Stomach smooth muscle (tissue), 2 donors: ENCODE results near the gene PPP3CA.

Source experiments
- H3K27ac ChIP-seq: one replicate; pipeline ENCODE4 v1.7.0; 2013; ENCODE audit warnings: mild to moderate bottlenecking, low read length, inconsistent platforms
- H3K27me3 ChIP-seq, 2 donors: one replicate each; pipeline ENCODE4 v1.7.0; 2013; ENCODE audit warnings: low read length in 2 of 2; ENCODE audit not compliant: insufficient read depth in 2 of 2, control insufficient read depth in 1 of 2
- H3K36me3 ChIP-seq, 2 donors: one replicate each; pipeline ENCODE4 v1.7.0; 2013; ENCODE audit warnings: low read length in 2 of 2; ENCODE audit not compliant: control insufficient read depth in 2 of 2, insufficient read depth in 2 of 2
- H3K4me1 ChIP-seq: one replicate; pipeline ENCODE4 v1.7.0; 2013; ENCODE audit warnings: low read length; ENCODE audit not compliant: control insufficient read depth, insufficient read depth
- H3K4me3 ChIP-seq, 2 donors: one replicate each; pipeline ENCODE4 v1.7.0; 2013; ENCODE audit warnings: low read length in 2 of 2
- H3K9ac ChIP-seq, 2 donors: one replicate each; pipeline ENCODE4 v1.7.0; 2013; ENCODE audit warnings: low read length in 2 of 2, mild to moderate bottlenecking in 1 of 2
- H3K9me3 ChIP-seq, 2 donors: one replicate each; pipeline ENCODE4 v1.7.0; 2013; ENCODE audit warnings: low read length in 2 of 2; ENCODE audit not compliant: control insufficient read depth in 2 of 2
- donor health status: healthy.
- donor health status: Pancreatic carcinoma.

The PPP3CA gene

DNA sequence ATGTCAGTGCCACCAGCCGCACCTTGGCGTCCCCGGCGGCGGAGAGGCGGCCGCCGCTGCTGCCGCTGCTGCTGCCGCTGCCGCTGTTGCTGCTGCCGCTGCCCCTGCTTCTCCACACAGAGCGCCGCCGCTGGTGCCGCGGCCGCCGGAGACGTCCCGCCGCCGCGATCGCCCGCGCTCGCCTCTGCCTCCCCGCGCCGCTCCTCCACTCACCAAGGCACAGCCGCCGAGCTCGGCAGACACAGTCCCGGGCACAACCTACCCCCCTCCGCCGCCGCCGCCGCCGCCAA lies at the start of gene PPP3CA:
Gene PPP3CA, minus strand, starts transcription at position 260 of the 290 bp plus-strand sequence.
- Histone ChIP-seq H3K27me3 (no peaks in the 10 kb centered on the region), H3K9me3 (no peaks in the 10 kb centered on the region), H3K4me3 (peak within 1 kb of the TSS; percentile 85 to 97), H3K27ac (peak within 1 kb of the TSS; percentile 92), H3K4me1 (peaks cover 20% of the 10 kb centered on the region), H3K36me3 (no peaks in the 10 kb centered on the region), H3K9ac (peak within 1 kb of the TSS; percentile 78 to 84)

DNA sequence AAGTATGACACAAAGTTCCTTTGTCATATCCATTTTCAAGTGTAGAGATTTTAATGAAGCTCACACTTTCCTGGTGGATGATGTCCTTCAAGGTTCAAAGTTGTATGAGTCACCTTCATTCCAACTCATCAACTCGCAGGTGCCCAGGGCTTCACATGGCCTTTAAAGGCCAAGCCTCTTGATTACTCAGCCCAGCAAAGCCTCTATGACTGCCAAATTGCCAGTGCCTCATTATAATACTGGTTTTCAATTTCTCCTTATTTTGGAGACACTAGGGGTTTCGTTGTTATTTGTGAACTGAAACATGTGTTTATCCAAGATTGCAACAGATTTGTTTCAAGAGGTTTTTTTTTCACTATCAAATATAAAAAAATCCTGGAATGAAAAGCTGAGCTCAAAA lies 45.9 kb upstream of the PPP3CA start:
- Histone ChIP-seq H3K4me3 (no peak overlapping the region), H3K4me1 (no peaks in the 10 kb centered on the region), H3K27ac (no peak overlapping the region), H3K36me3 (no peaks in the 10 kb centered on the region), H3K27me3 (no peaks in the 10 kb centered on the region), H3K9me3 (no peaks in the 10 kb centered on the region), H3K9ac (no peak overlapping the region)

DNA sequence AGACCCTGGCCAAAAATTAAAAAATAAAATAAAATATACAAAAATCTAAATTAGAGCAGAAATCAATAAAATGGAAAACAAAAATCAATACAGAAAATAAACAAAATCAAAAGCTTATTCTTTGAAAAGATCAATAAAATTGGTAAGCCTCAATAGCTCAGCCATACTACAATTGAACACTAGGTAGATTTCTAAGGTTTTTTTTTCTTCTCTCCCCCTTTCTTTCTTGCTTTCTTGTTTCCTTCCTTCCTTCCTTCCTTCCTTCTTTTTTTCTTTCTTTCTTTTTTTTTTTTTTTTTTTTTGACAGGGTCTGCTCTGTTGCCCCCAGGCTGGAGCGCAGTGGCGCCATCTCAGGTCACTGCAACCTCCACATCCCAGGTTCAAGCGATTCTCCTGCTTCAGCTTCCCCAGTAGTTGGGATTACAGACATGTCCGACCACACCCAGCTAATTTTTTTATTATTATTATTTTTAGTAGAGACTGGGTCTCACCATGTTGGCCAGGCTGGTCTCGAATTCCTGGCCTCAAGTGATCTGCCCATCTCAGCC lies 23.4 kb upstream of the PPP3CA start:
- H3K9me3 ChIP-seq = peaks cover 0 to 4% of the 10 kb centered on the region in 2 donors
- no peaks in the 10 kb centered on the region for H3K27me3 ChIP-seq
- H3K27ac ChIP-seq = no peak overlapping the region
- no peaks in the 10 kb centered on the region for H3K4me1 ChIP-seq
- no peaks in the 10 kb centered on the region for H3K36me3 ChIP-seq
- H3K4me3 ChIP-seq = no peak overlapping the region
- H3K9ac ChIP-seq = no peak overlapping the region

DNA sequence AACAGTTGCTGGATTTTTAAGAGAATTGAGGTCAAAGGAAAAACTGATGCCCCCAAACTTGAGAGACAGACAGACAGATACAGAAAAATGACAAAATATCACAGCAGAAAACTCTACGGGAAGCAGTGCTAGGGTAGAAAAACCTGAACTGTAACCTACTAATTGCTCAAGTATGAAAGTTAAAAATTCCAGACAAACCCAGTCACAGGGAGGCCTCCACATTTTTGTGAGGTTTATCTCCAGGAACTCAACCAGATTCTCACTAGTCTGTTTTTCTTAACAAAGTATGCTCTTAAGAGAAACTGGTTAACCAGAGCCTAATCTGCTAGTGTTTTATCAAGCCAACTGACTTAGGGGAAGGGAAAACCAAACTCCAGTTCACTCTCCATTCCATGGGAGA lies 19.9 kb upstream of the PPP3CA start:
- no peaks in the 10 kb centered on the region for H3K9me3 ChIP-seq
- H3K27me3 ChIP-seq = no peaks in the 10 kb centered on the region

DNA sequence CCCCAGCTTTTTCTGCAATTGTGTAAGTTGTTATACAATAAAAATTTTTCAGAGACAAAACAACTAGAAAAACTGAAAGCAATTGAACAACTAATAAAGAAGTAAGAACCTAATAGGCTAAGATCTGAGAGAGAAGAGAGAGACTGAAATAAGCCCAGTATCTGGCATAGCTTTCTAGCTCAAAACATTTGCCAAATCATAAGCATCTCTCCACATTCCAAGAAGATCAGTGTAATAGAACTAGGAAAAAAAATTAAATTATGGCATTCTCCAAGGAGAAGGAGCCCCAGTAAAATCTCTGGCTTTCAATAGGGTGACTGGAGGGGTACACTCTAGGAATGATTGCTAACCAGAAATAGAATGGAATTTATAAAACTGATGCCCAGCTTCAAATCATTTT lies 19.0 kb upstream of the PPP3CA start:
- Histone ChIP-seq H3K4me3 (no peak overlapping the region), H3K4me1 (no peaks in the 10 kb centered on the region), H3K27me3 (no peaks in the 10 kb centered on the region), H3K36me3 (no peaks in the 10 kb centered on the region), H3K9me3 (no peaks in the 10 kb centered on the region), H3K27ac (no peak overlapping the region), H3K9ac (no peak overlapping the region)

More for the DNA sequence above, 19.9 kb upstream of the PPP3CA start:
- H3K36me3 ChIP-seq = no peaks in the 10 kb centered on the region
- no peak overlapping the region for H3K27ac ChIP-seq
- H3K4me3 ChIP-seq = no peak overlapping the region
- H3K9ac ChIP-seq = no peak overlapping the region
- no peaks in the 10 kb centered on the region for H3K4me1 ChIP-seq

DNA sequence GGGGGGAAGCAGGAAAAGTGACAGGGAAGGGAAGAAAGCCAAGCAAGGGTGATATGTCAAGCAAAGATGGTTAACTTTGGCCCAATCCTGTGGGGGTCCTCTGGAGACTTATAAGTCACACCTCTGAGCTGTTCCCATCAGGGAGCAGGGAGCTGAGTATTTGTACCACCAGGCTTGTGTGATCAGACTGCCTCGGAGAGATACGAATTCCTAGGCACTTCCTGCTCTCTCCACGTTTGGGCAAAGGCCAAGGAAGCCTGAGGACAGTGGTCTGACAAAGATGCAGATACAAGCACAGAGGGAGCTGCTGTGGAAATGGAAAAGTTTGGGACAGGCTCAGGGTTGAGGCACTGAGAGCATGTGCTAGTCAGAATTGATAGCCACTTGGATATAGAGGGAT lies 10.4 kb upstream of the PPP3CA start:
- Histone ChIP-seq H3K4me3 (no peak overlapping the region), H3K36me3 (no peaks in the 10 kb centered on the region), H3K9ac (no peak overlapping the region), H3K27ac (no peak overlapping the region), H3K27me3 (no peaks in the 10 kb centered on the region), H3K9me3 (no peaks in the 10 kb centered on the region), H3K4me1 (peaks cover 8% of the 10 kb centered on the region)

DNA sequence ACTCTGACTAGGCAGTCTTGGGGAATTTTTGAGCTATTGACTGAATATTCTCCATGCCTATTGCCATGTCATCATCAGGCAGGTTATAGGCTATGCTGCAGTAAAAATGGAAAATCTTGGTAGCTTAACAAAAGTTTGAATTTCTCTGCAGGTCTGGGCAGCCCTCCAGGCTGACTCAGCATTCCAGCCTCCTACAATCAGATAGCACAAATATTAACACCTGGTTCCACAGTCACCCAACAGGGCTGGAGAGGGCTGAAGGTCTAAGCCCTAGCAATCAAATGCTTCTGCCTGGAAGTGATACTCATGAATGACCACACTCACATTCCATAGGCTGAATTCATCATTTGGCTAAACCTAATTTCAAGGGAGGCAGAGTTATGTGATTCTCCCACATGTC lies 9.6 kb upstream of the PPP3CA start:
- no peak overlapping the region for H3K4me3 ChIP-seq
- no peaks in the 10 kb centered on the region for H3K9me3 ChIP-seq
- H3K36me3 ChIP-seq = no peaks in the 10 kb centered on the region
- H3K4me1 ChIP-seq = peaks cover 8% of the 10 kb centered on the region
- H3K27me3 ChIP-seq = no peaks in the 10 kb centered on the region
- H3K9ac ChIP-seq = no peak overlapping the region
- H3K27ac ChIP-seq = no peak overlapping the region

DNA sequence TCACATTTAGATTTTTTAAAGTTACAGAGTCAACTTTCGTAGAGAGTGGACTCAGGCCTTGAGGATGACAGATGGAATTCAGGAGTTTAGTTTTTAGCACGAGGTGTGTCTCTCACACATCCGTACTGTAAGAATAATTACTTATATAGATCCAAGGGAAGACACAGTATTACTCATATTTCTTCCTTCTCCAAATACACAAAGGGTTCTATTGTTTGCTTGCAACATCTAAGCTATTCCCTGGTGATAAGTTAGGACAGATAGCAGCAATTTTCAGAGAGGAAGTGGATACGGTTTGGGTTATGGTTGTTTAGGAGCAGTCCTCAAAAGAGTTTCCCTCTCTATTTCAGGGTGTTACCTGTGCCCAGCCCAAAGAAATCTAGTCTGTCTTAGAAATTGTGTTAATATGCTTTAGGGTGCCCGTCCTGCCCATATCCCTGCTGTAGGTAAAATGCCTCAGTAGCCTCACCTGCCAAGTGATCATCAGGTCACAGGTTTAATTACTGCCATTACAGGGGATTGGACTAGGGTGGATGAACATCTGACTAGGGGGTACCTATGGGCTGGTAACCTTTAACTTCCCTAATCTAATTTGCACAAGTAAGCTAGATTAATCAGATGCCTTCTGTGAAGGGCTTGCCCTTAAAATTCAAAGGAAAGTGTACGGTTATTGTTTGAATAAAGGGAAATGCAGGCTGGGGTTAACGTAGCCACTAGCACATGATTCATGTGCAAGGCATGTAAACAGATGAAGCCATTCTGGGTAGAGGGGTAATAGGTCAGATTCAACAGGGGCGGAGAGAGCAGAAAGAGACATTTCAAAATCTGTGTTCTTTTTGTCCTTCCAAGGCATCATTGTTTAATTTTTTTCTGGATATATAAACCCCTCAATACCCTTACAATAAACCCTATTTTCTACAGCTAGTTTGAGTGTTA lies 8.7 kb upstream of the PPP3CA start:
- Histone ChIP-seq H3K4me3 (no peak overlapping the region), H3K27me3 (no peaks in the 10 kb centered on the region), H3K36me3 (no peaks in the 10 kb centered on the region), H3K4me1 (peaks cover 8% of the 10 kb centered on the region), H3K9me3 (no peaks in the 10 kb centered on the region), H3K27ac (no peak overlapping the region), H3K9ac (no peak overlapping the region)

DNA sequence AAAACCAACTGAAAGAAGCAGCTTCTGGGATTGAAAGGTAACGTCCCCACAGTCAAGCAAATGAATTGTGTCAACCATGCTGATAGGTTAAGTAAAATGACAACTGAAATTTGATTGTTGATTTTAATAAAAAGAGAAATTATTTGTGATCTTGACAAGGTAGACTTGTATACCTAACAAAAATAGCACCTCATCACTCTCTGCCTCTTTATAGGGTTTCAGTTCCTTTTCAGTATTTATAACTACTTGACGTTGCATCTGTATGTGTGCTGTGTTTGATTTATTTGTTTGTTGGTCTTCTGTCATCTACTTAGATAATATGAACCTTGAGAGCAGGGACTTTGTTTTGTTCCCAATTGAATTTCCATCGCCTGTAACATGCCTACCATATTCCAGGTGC lies 7.9 kb upstream of the PPP3CA start:
- H3K27me3 ChIP-seq = no peaks in the 10 kb centered on the region
- peaks cover 8% of the 10 kb centered on the region for H3K4me1 ChIP-seq
- H3K27ac ChIP-seq = no peak overlapping the region
- H3K4me3 ChIP-seq = no peak overlapping the region
- no peaks in the 10 kb centered on the region for H3K36me3 ChIP-seq
- no peak overlapping the region for H3K9ac ChIP-seq
- no peaks in the 10 kb centered on the region for H3K9me3 ChIP-seq

DNA sequence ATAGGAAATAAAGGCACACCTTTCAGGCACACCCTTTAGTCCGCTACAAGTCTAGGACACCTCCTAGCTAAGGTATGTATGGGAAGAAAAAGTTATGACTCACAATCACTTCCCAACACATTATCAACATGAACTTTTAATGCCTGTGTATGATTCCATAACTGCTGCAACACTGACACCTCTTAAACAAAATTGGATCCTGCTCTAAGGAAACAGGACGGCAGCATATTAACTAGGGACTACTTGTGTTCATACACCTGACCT lies 2.4 kb upstream of the PPP3CA start:
- H3K4me3 ChIP-seq = no peak overlapping the region
- H3K27me3 ChIP-seq = no peaks in the 10 kb centered on the region
- no peaks in the 10 kb centered on the region for H3K36me3 ChIP-seq
- peaks cover 20% of the 10 kb centered on the region for H3K4me1 ChIP-seq
- H3K9me3 ChIP-seq = no peaks in the 10 kb centered on the region
- no peak overlapping the region for H3K27ac ChIP-seq
- no peak overlapping the region for H3K9ac ChIP-seq

DNA sequence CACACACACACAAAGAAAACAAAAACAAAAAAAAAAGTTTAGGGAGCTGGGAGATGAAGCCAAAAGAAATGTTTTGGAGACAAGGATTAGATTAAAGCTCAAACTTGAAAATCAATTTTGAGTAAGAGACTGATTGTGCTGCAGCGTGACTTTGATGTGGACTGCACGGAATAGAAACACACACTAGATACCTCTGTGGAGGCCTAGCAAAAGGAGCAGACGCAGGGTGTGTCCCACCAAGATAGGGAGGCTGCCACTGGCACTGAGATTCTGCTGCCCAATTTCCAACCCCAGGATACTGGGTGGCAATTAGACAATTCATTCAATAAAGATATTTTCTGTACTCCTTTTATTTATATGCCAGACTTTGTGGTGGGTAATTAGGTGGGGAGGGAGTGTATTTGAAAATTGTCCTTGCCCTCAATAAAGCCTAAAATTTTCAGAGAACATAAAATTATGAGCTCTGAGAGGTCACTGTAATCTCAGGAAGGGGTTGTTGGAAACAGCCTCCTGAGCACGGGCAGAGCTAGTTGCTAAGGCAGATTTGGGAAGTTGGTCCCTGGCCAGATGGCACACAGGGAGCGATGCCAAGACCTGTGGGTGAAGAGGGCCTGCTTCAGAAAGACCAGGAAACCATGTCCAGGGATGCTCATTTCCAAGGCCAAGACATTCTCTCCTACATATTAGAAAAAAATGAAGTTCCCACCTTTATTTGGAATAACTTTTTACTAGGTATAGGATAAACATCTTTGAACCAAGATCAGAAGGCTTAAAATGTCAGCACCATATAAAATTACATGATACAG lies 1.9 kb upstream of the PPP3CA start:
- H3K4me1 ChIP-seq = peaks cover 20% of the 10 kb centered on the region
- H3K4me3 ChIP-seq = peak overlapping the region; percentile 85 to 97
- H3K27me3 ChIP-seq = no peaks in the 10 kb centered on the region
- peak overlapping the region in 1 of 2 donors; percentile 84 for H3K9ac ChIP-seq
- H3K36me3 ChIP-seq = no peaks in the 10 kb centered on the region
- H3K27ac ChIP-seq = peak overlapping the region; percentile 92
- H3K9me3 ChIP-seq = no peaks in the 10 kb centered on the region
